ENCODE data around the gene PPP1R14D.

The PPP1R14D gene

DNA sequence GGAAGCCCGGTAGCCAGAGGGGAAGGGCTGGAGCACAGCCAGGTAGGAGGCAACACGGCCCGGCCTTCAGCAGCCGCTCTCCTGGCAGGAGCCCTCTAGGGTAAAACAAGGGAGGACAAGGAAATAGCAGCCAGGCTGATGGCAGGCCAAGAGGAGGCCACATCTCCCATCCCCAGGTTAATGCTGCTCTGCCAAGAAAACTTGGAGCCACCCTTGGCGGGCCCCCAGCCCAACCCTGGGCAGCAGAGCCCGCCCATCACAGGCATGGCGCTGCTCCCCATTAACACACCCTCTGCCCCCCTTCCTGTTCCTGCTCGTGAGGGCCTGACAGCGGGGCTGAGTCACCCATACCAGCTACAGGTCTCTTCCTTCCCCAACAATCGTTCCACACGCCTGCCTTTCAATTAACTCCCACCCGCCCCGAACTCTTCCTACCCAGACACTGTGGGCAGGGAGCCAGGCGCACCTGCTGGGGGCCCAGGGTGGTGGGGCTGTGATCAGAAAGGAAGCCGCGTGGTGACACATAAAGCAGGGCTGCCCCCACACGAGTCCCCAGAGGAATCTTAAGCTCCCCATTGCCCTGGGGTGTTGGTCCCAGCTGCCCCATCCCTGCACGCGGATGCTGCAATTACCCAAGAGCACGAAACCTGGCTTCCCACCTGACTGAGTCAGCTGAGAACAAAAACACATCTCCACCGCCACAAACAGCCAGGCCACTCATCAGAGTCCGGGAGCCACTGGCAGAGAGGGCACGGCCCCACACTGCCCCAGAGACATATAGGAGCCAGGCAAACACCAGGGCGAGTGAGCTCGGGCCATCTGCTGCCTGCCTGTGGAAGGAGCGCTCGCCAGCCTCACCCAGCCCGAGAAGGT lies 59.0 kb downstream of the PPP1R14D start, which contains the start of gene C15orf62 (continued):
- TF ChIP-seq ZFHX2 (tag by site-specific recombination; conservative IDR thresholded peaks at IDR 0.05) (peak; percentile 93), FEZF1 (tag by site-specific recombination; IDR thresholded peaks at IDR 0.05) (0 out of 2 replicates have a peak, but pooled peaks have one; percentile 9), ZNF610 (tag by site-specific recombination; IDR thresholded peaks at IDR 0.05; ENCODE audit: borderline replicate concordance) (no peak), ZNF791 (tag by site-specific recombination; IDR thresholded peaks at IDR 0.05) (no peak), ZNF660 (tag by site-specific recombination; IDR thresholded peaks at IDR 0.05) (0 out of 2 replicates have a peak, but pooled peaks have one; percentile 53), ZNF211 (tag by site-specific recombination; IDR thresholded peaks at IDR 0.05; ENCODE audit: low read depth) (no peak), HOXA7 (CRISPR knock-in tag; IDR thresholded peaks at IDR 0.05; ENCODE audit: borderline replicate concordance) (no peak), ZBTB17 (tag by site-specific recombination; IDR thresholded peaks at IDR 0.05) (peak; percentile 57), ZNF112 (tag by site-specific recombination; IDR thresholded peaks at IDR 0.05) (no peak), ZNF521 (tag by site-specific recombination; IDR thresholded peaks at IDR 0.05) (no peak), GFI1B (tag by site-specific recombination; IDR thresholded peaks at IDR 0.05) (no peak), ZNF544 (tag by site-specific recombination; IDR thresholded peaks at IDR 0.05) (no peak), ZNF530 (tag by site-specific recombination; IDR thresholded peaks at IDR 0.05; ENCODE audit: low read depth) (no peak), ZNF155 (tag by site-specific recombination; IDR thresholded peaks at IDR 0.05) (no peak), ZBTB20 (tag by site-specific recombination; IDR thresholded peaks at IDR 0.05) (peak; percentile 87), ZBTB21 (tag by site-specific recombination; IDR thresholded peaks at IDR 0.05) (peak; percentile 31; the same call in 1 of the 2 replicates), ZNF654 (tag by site-specific recombination; IDR thresholded peaks at IDR 0.05; ENCODE audit: low read depth) (no peak), ZNF335 (tag by site-specific recombination; conservative IDR thresholded peaks at IDR 0.05) (peak; percentile 88), ZNF626 (tag by site-specific recombination; IDR thresholded peaks at IDR 0.05) (no peak), ZNF549 (tag by site-specific recombination; IDR thresholded peaks at IDR 0.05) (no peak), SP2 (tag by site-specific recombination; IDR thresholded peaks at IDR 0.05) (peak; percentile 60), GLI2 (tag by site-specific recombination; IDR thresholded peaks at IDR 0.05; ENCODE audit: borderline replicate concordance, low read depth) (no peak), ZNF621 (tag by site-specific recombination; IDR thresholded peaks at IDR 0.05) (no peak), ZNF677 (tag by site-specific recombination; IDR thresholded peaks at IDR 0.05) (no peak), SP3 (tag by site-specific recombination; IDR thresholded peaks at IDR 0.05) (no peak; the same call in 1 of the 2 replicates), ZNF48 (tag by site-specific recombination; IDR thresholded peaks at IDR 0.05) (no peak), GLIS1 (tag by site-specific recombination; IDR thresholded peaks at IDR 0.05) (peak; percentile 98), ZNF248 (tag by site-specific recombination; IDR thresholded peaks at IDR 0.05) (no peak), ZNF560 (tag by site-specific recombination; IDR thresholded peaks at IDR 0.05; ENCODE audit: borderline replicate concordance) (no peak), ZXDB (tag by site-specific recombination; IDR thresholded peaks at IDR 0.05) (0 out of 2 replicates have a peak, but pooled peaks have one; percentile 21), ZSCAN16 (tag by site-specific recombination; IDR thresholded peaks at IDR 0.05) (no peak)
- TF ChIP-seq, protein P1, sequence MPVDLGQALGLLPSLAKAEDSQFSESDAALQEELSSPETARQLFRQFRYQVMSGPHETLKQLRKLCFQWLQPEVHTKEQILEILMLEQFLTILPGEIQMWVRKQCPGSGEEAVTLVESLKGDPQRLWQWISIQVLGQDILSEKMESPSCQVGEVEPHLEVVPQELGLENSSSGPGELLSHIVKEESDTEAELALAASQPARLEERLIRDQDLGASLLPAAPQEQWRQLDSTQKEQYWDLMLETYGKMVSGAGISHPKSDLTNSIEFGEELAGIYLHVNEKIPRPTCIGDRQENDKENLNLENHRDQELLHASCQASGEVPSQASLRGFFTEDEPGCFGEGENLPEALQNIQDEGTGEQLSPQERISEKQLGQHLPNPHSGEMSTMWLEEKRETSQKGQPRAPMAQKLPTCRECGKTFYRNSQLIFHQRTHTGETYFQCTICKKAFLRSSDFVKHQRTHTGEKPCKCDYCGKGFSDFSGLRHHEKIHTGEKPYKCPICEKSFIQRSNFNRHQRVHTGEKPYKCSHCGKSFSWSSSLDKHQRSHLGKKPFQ (tag by site-specific recombination; IDR thresholded peaks at IDR 0.05), result no peak
- TF ChIP-seq, protein P2, sequence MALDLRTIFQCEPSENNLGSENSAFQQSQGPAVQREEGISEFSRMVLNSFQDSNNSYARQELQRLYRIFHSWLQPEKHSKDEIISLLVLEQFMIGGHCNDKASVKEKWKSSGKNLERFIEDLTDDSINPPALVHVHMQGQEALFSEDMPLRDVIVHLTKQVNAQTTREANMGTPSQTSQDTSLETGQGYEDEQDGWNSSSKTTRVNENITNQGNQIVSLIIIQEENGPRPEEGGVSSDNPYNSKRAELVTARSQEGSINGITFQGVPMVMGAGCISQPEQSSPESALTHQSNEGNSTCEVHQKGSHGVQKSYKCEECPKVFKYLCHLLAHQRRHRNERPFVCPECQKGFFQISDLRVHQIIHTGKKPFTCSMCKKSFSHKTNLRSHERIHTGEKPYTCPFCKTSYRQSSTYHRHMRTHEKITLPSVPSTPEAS (tag by site-specific recombination; IDR thresholded peaks at IDR 0.05), result no peak
- TF ChIP-seq, protein P3, sequence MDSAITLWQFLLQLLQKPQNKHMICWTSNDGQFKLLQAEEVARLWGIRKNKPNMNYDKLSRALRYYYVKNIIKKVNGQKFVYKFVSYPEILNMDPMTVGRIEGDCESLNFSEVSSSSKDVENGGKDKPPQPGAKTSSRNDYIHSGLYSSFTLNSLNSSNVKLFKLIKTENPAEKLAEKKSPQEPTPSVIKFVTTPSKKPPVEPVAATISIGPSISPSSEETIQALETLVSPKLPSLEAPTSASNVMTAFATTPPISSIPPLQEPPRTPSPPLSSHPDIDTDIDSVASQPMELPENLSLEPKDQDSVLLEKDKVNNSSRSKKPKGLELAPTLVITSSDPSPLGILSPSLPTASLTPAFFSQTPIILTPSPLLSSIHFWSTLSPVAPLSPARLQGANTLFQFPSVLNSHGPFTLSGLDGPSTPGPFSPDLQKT (IDR thresholded peaks at IDR 0.05; ENCODE audit: borderline replicate concordance, low read depth, low read length), result no peak
- TF ChIP-seq, protein P4, sequence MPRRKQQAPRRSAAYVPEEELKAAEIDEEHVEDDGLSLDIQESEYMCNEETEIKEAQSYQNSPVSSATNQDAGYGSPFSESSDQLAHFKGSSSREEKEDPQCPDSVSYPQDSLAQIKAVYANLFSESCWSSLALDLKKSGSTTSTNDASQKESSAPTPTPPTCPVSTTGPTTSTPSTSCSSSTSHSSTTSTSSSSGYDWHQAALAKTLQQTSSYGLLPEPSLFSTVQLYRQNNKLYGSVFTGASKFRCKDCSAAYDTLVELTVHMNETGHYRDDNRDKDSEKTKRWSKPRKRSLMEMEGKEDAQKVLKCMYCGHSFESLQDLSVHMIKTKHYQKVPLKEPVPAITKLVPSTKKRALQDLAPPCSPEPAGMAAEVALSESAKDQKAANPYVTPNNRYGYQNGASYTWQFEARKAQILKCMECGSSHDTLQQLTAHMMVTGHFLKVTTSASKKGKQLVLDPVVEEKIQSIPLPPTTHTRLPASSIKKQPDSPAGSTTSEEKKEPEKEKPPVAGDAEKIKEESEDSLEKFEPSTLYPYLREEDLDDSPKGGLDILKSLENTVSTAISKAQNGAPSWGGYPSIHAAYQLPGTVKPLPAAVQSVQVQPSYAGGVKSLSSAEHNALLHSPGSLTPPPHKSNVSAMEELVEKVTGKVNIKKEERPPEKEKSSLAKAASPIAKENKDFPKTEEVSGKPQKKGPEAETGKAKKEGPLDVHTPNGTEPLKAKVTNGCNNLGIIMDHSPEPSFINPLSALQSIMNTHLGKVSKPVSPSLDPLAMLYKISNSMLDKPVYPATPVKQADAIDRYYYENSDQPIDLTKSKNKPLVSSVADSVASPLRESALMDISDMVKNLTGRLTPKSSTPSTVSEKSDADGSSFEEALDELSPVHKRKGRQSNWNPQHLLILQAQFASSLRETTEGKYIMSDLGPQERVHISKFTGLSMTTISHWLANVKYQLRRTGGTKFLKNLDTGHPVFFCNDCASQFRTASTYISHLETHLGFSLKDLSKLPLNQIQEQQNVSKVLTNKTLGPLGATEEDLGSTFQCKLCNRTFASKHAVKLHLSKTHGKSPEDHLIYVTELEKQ (tag by site-specific recombination; IDR thresholded peaks at IDR 0.05; ENCODE audit: borderline replicate concordance), result peak; percentile 49; the same call in 1 of the 2 replicates

Measured in HEK293 (cell line).